WTC11 (cell line): ENCODE measurements around the gene UBQLN3. TPM values are rescaled to one million over a fixed set of nuclear protein-coding genes. Genes with fewer than 3 reads are reported as not detected.

Source experiments
- ATAC-seq: fragments of 200-7000 bp; cut with Tn5 transposase; 2 replicates; pipeline ENCODE4 v1.10.0; 2021; ENCODE audit warnings: mild to moderate bottlenecking, moderate library complexity
- CTCF ChIA-PET: fragments of 300-600 bp; sonication (Branson Sonifier 250); formaldehyde crosslinking; loops from one replicate; lab custom pipeline; 2021; ENCODE audit warnings: antibody characterized with exemption; lab: Charles Lee
- POLR2A ChIA-PET: fragments of 350-600 bp; sonication (Branson Sonifier 250); formaldehyde crosslinking; loops from one replicate; lab custom pipeline; 2021; ENCODE audit warnings: antibody characterized with exemption; lab: Charles Lee
- DNase-seq: peaks from one replicate; pipeline ENCODE4 v3.0.0; 2021; ENCODE audit warnings: low spot score
- H3K27ac Mint-ChIP-seq: 2 replicates; pipeline ENCODE4 v1.8.0; 2021; ENCODE audit warnings: mixed read lengths
- H3K27me3 Mint-ChIP-seq: 2 replicates; pipeline ENCODE4 v1.8.0; 2021; ENCODE audit warnings: low read depth, mild to moderate bottlenecking, moderate library complexity, mixed read lengths
- H3K36me3 Mint-ChIP-seq: 2 replicates; pipeline ENCODE4 v1.8.0; 2021; ENCODE audit warnings: mixed read lengths
- H3K4me1 Mint-ChIP-seq: 2 replicates; pipeline ENCODE4 v1.8.0; 2022; ENCODE audit warnings: mixed read lengths
- H3K4me3 Mint-ChIP-seq: 2 replicates; pipeline ENCODE4 v1.8.0; 2021; ENCODE audit warnings: mild to moderate bottlenecking, moderate library complexity, mixed read lengths
- H3K9me3 Mint-ChIP-seq: 2 replicates; pipeline ENCODE4 v1.8.0; 2021; ENCODE audit warnings: mixed read lengths
- ATF1 ChIP-seq: sonication (generic); formaldehyde crosslinking; IDR thresholded peaks from 2 replicates; pipeline ENCODE4 v1.8.1; 2023; ENCODE audit warnings: mild to moderate bottlenecking, moderate library complexity, missing genetic modification reagents
- CBFB ChIP-seq: sonication (generic); formaldehyde crosslinking; IDR thresholded peaks from 2 replicates; pipeline ENCODE4 v1.8.1; 2022; ENCODE audit warnings: mild to moderate bottlenecking, low read depth, missing genetic modification reagents
- CTCF ChIP-seq: fragments of 200-600 bp; IDR thresholded peaks from 2 replicates; pipeline ENCODE4 v1.8.0; 2022; ENCODE audit warnings: antibody characterized with exemption
- EMX1 ChIP-seq: fragments of 250-450 bp; sonication (Bioruptor Pico); IDR thresholded peaks from 2 replicates; pipeline ENCODE4 v1.8.0; 2021; ENCODE audit warnings: mild to moderate bottlenecking
- ERG ChIP-seq: fragments of 250-450 bp; sonication (Bioruptor Pico); IDR thresholded peaks from 2 replicates; pipeline ENCODE4 v1.8.0; 2021; ENCODE audit warnings: mild to moderate bottlenecking
- ESRRA ChIP-seq: sonication (generic); formaldehyde crosslinking; IDR thresholded peaks from 2 replicates; pipeline ENCODE4 v1.8.1; 2022; ENCODE audit warnings: mild to moderate bottlenecking, missing genetic modification reagents, borderline replicate concordance
- GABPB1 ChIP-seq: sonication (generic); formaldehyde crosslinking; IDR thresholded peaks from 2 replicates; pipeline ENCODE4 v1.8.1; 2023; ENCODE audit warnings: mild to moderate bottlenecking, missing genetic modification reagents
- HMGXB4 ChIP-seq: sonication (generic); formaldehyde crosslinking; IDR thresholded peaks from 2 replicates; pipeline ENCODE4 v1.8.1; 2023; ENCODE audit warnings: mild to moderate bottlenecking, moderate library complexity, missing genetic modification reagents
- JAZF1 ChIP-seq: fragments of 250-450 bp; sonication (Bioruptor Pico); IDR thresholded peaks from 2 replicates; pipeline ENCODE4 v1.9.0; 2021; ENCODE audit warnings: moderate library complexity, mild to moderate bottlenecking, inconsistent platforms
- JUN ChIP-seq: sonication (generic); formaldehyde crosslinking; IDR thresholded peaks from 2 replicates; pipeline ENCODE4 v1.8.0; 2023; ENCODE audit warnings: mild to moderate bottlenecking, missing genetic modification reagents
- NFATC4 ChIP-seq: fragments of 250-450 bp; sonication (Bioruptor Pico); IDR thresholded peaks from 2 replicates; pipeline ENCODE4 v1.9.0; 2021; ENCODE audit warnings: mild to moderate bottlenecking
- NFYB ChIP-seq: sonication (generic); formaldehyde crosslinking; conservative IDR thresholded peaks from 2 replicates; pipeline ENCODE4 v1.8.0; 2022; ENCODE audit warnings: low read depth, missing genetic modification reagents
- PREB ChIP-seq: sonication (generic); formaldehyde crosslinking; IDR thresholded peaks from 2 replicates; pipeline ENCODE4 v1.8.1; 2022; ENCODE audit warnings: mild to moderate bottlenecking, missing genetic modification reagents, moderate library complexity, borderline replicate concordance
- RORB ChIP-seq: fragments of 250-450 bp; sonication (Bioruptor Pico); IDR thresholded peaks from 2 replicates; pipeline ENCODE4 v1.9.0; 2021; ENCODE audit warnings: mild to moderate bottlenecking
- SP1 ChIP-seq: sonication (generic); formaldehyde crosslinking; conservative IDR thresholded peaks from 2 replicates; pipeline ENCODE4 v1.8.1; 2022; ENCODE audit warnings: missing genetic modification reagents
- TCF7 ChIP-seq: sonication (generic); formaldehyde crosslinking; IDR thresholded peaks from 2 replicates; pipeline ENCODE4 v1.8.0; 2022; ENCODE audit warnings: mild to moderate bottlenecking, low read depth, missing genetic modification reagents, moderate library complexity
- TEAD1 ChIP-seq: sonication (generic); formaldehyde crosslinking; IDR thresholded peaks from 2 replicates; pipeline ENCODE4 v1.8.0; 2022; ENCODE audit warnings: mild to moderate bottlenecking, missing genetic modification reagents
- TEAD4 ChIP-seq: sonication (generic); formaldehyde crosslinking; IDR thresholded peaks from 2 replicates; pipeline ENCODE4 v1.8.0; 2022; ENCODE audit warnings: mild to moderate bottlenecking, missing genetic modification reagents
- TP53 ChIP-seq: sonication (generic); formaldehyde crosslinking; IDR thresholded peaks from 2 replicates; pipeline ENCODE4 v1.8.1; 2023; ENCODE audit warnings: mild to moderate bottlenecking, missing genetic modification reagents
- USF1 ChIP-seq: sonication (generic); formaldehyde crosslinking; IDR thresholded peaks from 2 replicates; pipeline ENCODE4 v1.8.0; 2022; ENCODE audit warnings: mild to moderate bottlenecking, missing genetic modification reagents
- ZBTB21 ChIP-seq: sonication (generic); formaldehyde crosslinking; IDR thresholded peaks from 2 replicates; pipeline ENCODE4 v1.8.1; 2023; ENCODE audit warnings: mild to moderate bottlenecking, missing genetic modification reagents, borderline replicate concordance
- ZBTB43 ChIP-seq: sonication (generic); formaldehyde crosslinking; IDR thresholded peaks from 2 replicates; pipeline ENCODE4 v1.8.1; 2023; ENCODE audit warnings: mild to moderate bottlenecking, missing genetic modification reagents
- ZMAT4 ChIP-seq: fragments of 250-450 bp; sonication (Bioruptor Pico); IDR thresholded peaks from 2 replicates; pipeline ENCODE4 v1.9.0; 2021; ENCODE audit warnings: mild to moderate bottlenecking
- ZNF121 ChIP-seq: sonication (generic); formaldehyde crosslinking; IDR thresholded peaks from 2 replicates; pipeline ENCODE4 v1.8.0; 2023; ENCODE audit warnings: missing genetic modification reagents
- ZNF263 ChIP-seq: sonication (generic); formaldehyde crosslinking; IDR thresholded peaks from 2 replicates; pipeline ENCODE4 v1.8.1; 2022; ENCODE audit warnings: low read depth, mild to moderate bottlenecking, moderate library complexity, missing genetic modification reagents
- ZNF281 ChIP-seq: sonication (generic); formaldehyde crosslinking; IDR thresholded peaks from 2 replicates; pipeline ENCODE4 v1.8.0; 2023; ENCODE audit warnings: mild to moderate bottlenecking, missing genetic modification reagents
- total RNA-seq: library from RNA; stranded (reverse); gene quantifications from 3 replicates; pipeline ENCODE4 v1.2.3, GENCODE V29; 2021

Gene UBQLN3
- total RNA-seq, 1 experiment from 2014 or later = not detected

GRCh38 chr11:5531053-5531831, 21.5 kb upstream of the UBQLN3 start (continued):
- TF ChIP-seq ZBTB43 (CRISPR knock-in tag) (no peak), NFYB (no peak), CTCF (no peak), JAZF1 (no peak), TEAD1 (CRISPR knock-in tag) (no peak), PREB (CRISPR knock-in tag) (no peak), NFATC4 (CRISPR knock-in tag) (no peak), ERG (CRISPR knock-in tag) (no peak), SP1 (no peak), TCF7 (no peak)
- TF ChIP-seq, all 79 proteins: peak for 0

- Mint-ChIP-seq H3K9me3 (peaks cover 15% of the 10 kb centered on the region), H3K27ac (no peak overlapping the region), H3K36me3 (no peaks in the 10 kb centered on the region), H3K27me3 (peaks cover 38% of the 10 kb centered on the region), H3K4me3 (no peak overlapping the region), H3K4me1 (peaks cover 14% of the 10 kb centered on the region)
- CTCF ChIA-PET = no interaction called here
- no peak for DNase-seq
- POLR2A ChIA-PET = no interaction called here
- ATAC-seq = no peak
- TF ChIP-seq CBFB (CRISPR knock-in tag) (no peak), USF1 (CRISPR knock-in tag) (no peak), ZMAT4 (CRISPR knock-in tag) (no peak), ZBTB21 (CRISPR knock-in tag) (no peak), RORB (no peak), GABPB1 (CRISPR knock-in tag) (no peak), HMGXB4 (CRISPR knock-in tag) (no peak), ZNF263 (CRISPR knock-in tag) (no peak), ZNF281 (CRISPR knock-in tag) (no peak), ESRRA (CRISPR knock-in tag) (no peak), TEAD4 (CRISPR knock-in tag) (no peak), EMX1 (CRISPR knock-in tag) (no peak), ZNF121 (CRISPR knock-in tag) (no peak), JUN (no peak), TP53 (CRISPR knock-in tag) (no peak), NFATC4 (CRISPR knock-in tag) (no peak), ATF1 (CRISPR knock-in tag) (no peak)
Measured at GRCh38 chr11:5528495-5528894, 18.7 kb upstream of the UBQLN3 start.
